ENCODE results near the gene MARF1. TPM values are rescaled to one million over a fixed set of nuclear protein-coding genes. Genes with fewer than 3 reads are reported as not detected.

MARF1 gene
- total RNA-seq, 1 experiment from 2014 or later: 68.1 TPM

DNA sequence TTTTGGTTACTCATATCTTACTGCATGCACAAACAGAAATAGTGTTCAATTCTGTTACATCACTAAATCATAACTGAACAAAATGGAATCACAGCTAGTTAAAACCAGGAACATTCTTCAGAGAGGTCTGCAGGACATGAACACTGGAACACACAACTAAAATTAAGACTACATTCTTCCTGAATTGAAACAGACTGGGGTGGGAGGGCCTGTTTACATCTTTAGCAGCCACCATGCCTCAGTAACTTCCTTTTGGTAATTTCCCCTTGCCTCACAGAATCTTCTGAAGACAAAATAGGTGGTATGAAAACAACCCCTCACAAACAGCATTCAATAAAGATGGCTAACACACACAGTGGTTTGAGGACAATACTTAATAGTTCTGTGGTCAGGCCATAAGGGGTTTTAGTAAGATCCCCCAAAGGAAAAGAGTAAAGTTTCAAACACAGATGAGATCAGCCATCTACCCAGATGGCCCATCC lies 6.5 kb downstream of the MARF1 start:
- intact Hi-C loops (cut with micrococcal nuclease; ENCODE audit: unreplicated experiment): no loop called here
- CTCF ChIA-PET: no interaction called here
- H3F3A ChIP-seq (ENCODE audit: insufficient read depth, low read depth): no peaks in the 10 kb centered on the region

DNA sequence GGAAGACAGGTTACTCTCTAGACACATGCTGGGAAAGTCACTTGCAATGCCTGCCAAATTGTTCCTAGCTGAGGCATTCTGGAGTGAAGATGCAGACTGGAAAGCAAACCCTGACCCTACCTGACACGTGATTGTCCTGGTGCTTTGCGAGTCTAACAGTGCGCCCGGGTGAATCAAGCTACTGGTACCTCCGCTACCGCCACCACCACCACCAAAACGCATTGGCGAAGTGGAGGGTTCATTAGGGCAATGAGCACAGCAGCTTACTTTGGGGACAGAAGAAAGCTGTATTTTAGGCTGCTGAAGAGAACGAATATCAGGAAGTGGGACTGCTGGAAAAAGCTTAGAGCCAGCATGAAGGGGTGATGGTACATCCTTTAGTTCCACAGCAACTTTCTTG lies 7.0 kb downstream of the MARF1 start:
- CTCF ChIA-PET: no interaction called here
- TF ChIP-seq, protein P1, sequence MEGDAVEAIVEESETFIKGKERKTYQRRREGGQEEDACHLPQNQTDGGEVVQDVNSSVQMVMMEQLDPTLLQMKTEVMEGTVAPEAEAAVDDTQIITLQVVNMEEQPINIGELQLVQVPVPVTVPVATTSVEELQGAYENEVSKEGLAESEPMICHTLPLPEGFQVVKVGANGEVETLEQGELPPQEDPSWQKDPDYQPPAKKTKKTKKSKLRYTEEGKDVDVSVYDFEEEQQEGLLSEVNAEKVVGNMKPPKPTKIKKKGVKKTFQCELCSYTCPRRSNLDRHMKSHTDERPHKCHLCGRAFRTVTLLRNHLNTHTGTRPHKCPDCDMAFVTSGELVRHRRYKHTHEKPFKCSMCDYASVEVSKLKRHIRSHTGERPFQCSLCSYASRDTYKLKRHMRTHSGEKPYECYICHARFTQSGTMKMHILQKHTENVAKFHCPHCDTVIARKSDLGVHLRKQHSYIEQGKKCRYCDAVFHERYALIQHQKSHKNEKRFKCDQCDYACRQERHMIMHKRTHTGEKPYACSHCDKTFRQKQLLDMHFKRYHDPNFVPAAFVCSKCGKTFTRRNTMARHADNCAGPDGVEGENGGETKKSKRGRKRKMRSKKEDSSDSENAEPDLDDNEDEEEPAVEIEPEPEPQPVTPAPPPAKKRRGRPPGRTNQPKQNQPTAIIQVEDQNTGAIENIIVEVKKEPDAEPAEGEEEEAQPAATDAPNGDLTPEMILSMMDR (conservative IDR thresholded peaks at IDR 0.05): no peak
- no peak for TF ChIP-seq EZH2 (IDR thresholded peaks at IDR 0.05; ENCODE audit: low read depth)

More for the DNA sequence above, 6.5 kb downstream of the MARF1 start:
- Histone ChIP-seq H3K4me2 (no peak overlapping the region), H3K9me2 (ENCODE audit: insufficient read depth) (no peaks in the 10 kb centered on the region), H2AFZ (no peak overlapping the region), H3K27ac (no peak overlapping the region), H3K9me3 (ENCODE audit: insufficient read depth, low read depth) (no peaks in the 10 kb centered on the region), H3K4me3 (no peak overlapping the region), H4K20me1 (ENCODE audit: insufficient read depth) (no peaks in the 10 kb centered on the region), H3K4me1 (replicated peaks; ENCODE audit: insufficient read depth) (peaks cover 10% of the 10 kb centered on the region), H3K36me3 (ENCODE audit: low read depth) (peaks cover 27% of the 10 kb centered on the region), H3K79me2 (ENCODE audit: low read depth) (peaks cover 24% of the 10 kb centered on the region), H3K27me3 (ENCODE audit: insufficient read depth, low read depth) (no peaks in the 10 kb centered on the region)
- no peak for DNase-seq
- POLR2A ChIA-PET (ENCODE audit: unreplicated experiment): interaction anchor here (0.6 kb wide), 1 partner anchor 31 kb away, joined by 4 read pairs; no protein-coding TSS in a partner anchor
- BruUV-seq (replicated peaks): no TSS peak
- TF ChIP-seq EZH2 (IDR thresholded peaks at IDR 0.05; ENCODE audit: low read depth): no peak
- TF ChIP-seq, protein P1 (conservative IDR thresholded peaks at IDR 0.05): no peak

DNA sequence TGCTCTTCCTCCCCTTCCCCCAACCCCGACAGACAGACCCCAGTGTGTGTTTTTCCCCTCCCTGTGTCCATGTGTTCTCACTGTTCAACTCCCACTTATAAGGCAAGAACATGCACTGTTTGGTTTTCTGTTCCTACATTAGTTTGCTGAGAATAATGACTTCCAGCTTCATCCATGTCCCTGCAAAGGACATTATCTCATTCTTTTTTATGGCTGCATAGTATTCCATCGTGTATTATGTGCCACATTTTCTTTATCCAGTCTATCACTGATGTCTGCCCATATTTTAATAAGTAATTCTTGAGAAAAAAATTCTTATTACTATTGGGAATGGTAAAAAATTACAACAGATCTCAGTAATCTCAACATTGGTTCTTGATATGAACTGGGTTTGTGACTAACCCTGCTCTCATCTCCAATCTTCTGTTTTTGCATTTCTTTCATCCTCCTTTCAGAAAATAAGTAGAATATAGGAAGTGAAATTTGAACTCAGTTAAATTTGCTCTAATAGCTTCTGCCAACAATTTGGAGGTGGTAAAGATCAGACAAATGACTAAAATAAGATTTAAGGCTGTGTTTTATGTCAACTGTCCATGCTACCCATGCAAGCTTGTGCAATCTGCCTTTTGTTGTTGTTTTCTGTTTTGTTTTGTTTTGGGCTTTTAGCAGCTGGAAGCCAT lies 11.1 kb downstream of the MARF1 start:
- Histone ChIP-seq H3K27me3 (ENCODE audit: insufficient read depth, low read depth) (no peaks in the 10 kb centered on the region), H3F3A (ENCODE audit: insufficient read depth, low read depth) (peaks cover 15% of the 10 kb centered on the region; the same call in 1 of the 2 replicates), H3K27ac (no peak overlapping the region), H3K79me2 (ENCODE audit: low read depth) (no peaks in the 10 kb centered on the region), H3K9me3 (ENCODE audit: insufficient read depth, low read depth) (no peaks in the 10 kb centered on the region), H3K4me1 (replicated peaks; ENCODE audit: insufficient read depth) (peaks cover 18% of the 10 kb centered on the region), H3K9me2 (ENCODE audit: insufficient read depth) (no peaks in the 10 kb centered on the region), H3K4me3 (no peak overlapping the region), H3K36me3 (ENCODE audit: low read depth) (peaks cover 27% of the 10 kb centered on the region), H2AFZ (no peak overlapping the region), H3K4me2 (no peak overlapping the region), H4K20me1 (ENCODE audit: insufficient read depth) (no peaks in the 10 kb centered on the region)
- ChIA-PET CTCF (no interaction called here), POLR2A (ENCODE audit: unreplicated experiment) (interaction anchor here (0.6 kb wide), 1 partner anchor 11 kb away, joined by 12 read pairs; the partner anchor contains the start of gene MARF1)
- no TSS peak for BruUV-seq (replicated peaks)
- DNase-seq: no peak
- intact Hi-C loops (cut with micrococcal nuclease; ENCODE audit: unreplicated experiment): no loop called here
- TF ChIP-seq, protein P1 (conservative IDR thresholded peaks at IDR 0.05): no peak
- TF ChIP-seq EZH2 (IDR thresholded peaks at IDR 0.05; ENCODE audit: low read depth): no peak

More for the DNA sequence above, 7.0 kb downstream of the MARF1 start:
- no peaks in the 10 kb centered on the region for H4K20me1 ChIP-seq (ENCODE audit: insufficient read depth)
- H3K9me3 ChIP-seq (ENCODE audit: insufficient read depth, low read depth): no peaks in the 10 kb centered on the region
- H3F3A ChIP-seq (ENCODE audit: insufficient read depth, low read depth): no peaks in the 10 kb centered on the region
- POLR2A ChIA-PET (ENCODE audit: unreplicated experiment): interaction anchor here (0.6 kb wide), 1 partner anchor 31 kb away, joined by 4 read pairs; no protein-coding TSS in a partner anchor
- H3K4me1 ChIP-seq (replicated peaks; ENCODE audit: insufficient read depth): peaks cover 5% of the 10 kb centered on the region
- H3K4me2 ChIP-seq: no peak overlapping the region
- H3K27ac ChIP-seq: no peak overlapping the region
- peaks cover 27% of the 10 kb centered on the region for H3K36me3 ChIP-seq (ENCODE audit: low read depth)
- no peak for DNase-seq
- H2AFZ ChIP-seq: no peak overlapping the region
- H3K79me2 ChIP-seq (ENCODE audit: low read depth): peaks cover 19% of the 10 kb centered on the region
- intact Hi-C loops (cut with micrococcal nuclease; ENCODE audit: unreplicated experiment): no loop called here
- H3K9me2 ChIP-seq (ENCODE audit: insufficient read depth): no peaks in the 10 kb centered on the region
- H3K4me3 ChIP-seq: no peak overlapping the region
- H3K27me3 ChIP-seq (ENCODE audit: insufficient read depth, low read depth): no peaks in the 10 kb centered on the region
- no TSS peak for BruUV-seq (replicated peaks)
